Tibial artery (tissue), 4 donors: Measurements from ENCODE around the gene ZNF383.
A peak's percentile ranks its signal among the peaks of the same experiment; 100 is the strongest.
"Not testable (repeated sequence)": the region's sequence is repeated elsewhere in the genome, so short reads cannot be mapped to it uniquely, and the experiment has no call there.

Experiments used
- DNase-seq, 2 donors: peaks; one replicate each; pipeline ENCODE4 v3.0.0-alpha.2; 2019
- H3K27ac ChIP-seq, 2 donors: fragments of 200-600 bp; sonication (generic) in 1 of 2; 1 replicate in 1 of 2; 2 replicates in 1 of 2; pipeline ENCODE4 v1.5.1; 2018 to 2019; ENCODE audit warnings: mild to moderate bottlenecking in 1 of 2
- H3K27me3 ChIP-seq, 2 donors: fragments of 200-600 bp; sonication (generic) in 1 of 2; one replicate each; pipeline versions ENCODE4 v1.5.1 to v1.6.0; 2016 to 2019
- H3K36me3 ChIP-seq, 3 donors: fragments of 200-600 bp; sonication (generic) in 2 of 3; one replicate each; pipeline ENCODE4 v1.5.1; 2016 to 2019; ENCODE audit warnings: mild to moderate bottlenecking in 2 of 3
- H3K4me1 ChIP-seq, 4 donors: fragments of 200-600 bp; sonication (generic) in 2 of 4; 1 replicate in 3 of 4; 2 replicates in 1 of 4; pipeline ENCODE4 v1.5.1; 2016 to 2019
- H3K4me3 ChIP-seq, 2 donors: fragments of 200-600 bp; sonication (generic) in 1 of 2; 1 replicate in 1 of 2; 2 replicates in 1 of 2; pipeline ENCODE4 v1.5.1; 2018 to 2019; ENCODE audit warnings: mild to moderate bottlenecking in 2 of 2
- H3K9me3 ChIP-seq, 3 donors: fragments of 200-600 bp; sonication (generic) in 1 of 3; one replicate each; pipeline ENCODE4 v1.5.1; 2016 to 2019
- CTCF ChIP-seq, 2 experiments: fragments of 200-600 bp in 1 of 2; fragments of 450-650 bp in 1 of 2; IDR thresholded peaks; one replicate each; pipeline ENCODE4 v1.5.1; 2017 to 2019; ENCODE audit warnings: antibody characterized with exemption in 2 of 2, mild to moderate bottlenecking in 1 of 2, moderate library complexity in 1 of 2
- intact Hi-C: fragments of 100-400 bp; cut with DNase I; formaldehyde crosslinking; loops from one replicate; pipeline ENCODE4 v1.15.0; 2023; ENCODE audit warnings: low total_unique reads

Gene ZNF383

GRCh38 chr19:37217775-37218591 is at the start of gene ZNF383:
Gene ZNF383 (plus strand): TSS chr19:37218214. CDS start chr19:37230454, 12,240 bp downstream.
- Histone ChIP-seq H3K36me3 (peaks cover 13 to 22% (median 14%) of the 10 kb centered on the region in 3 donors), H3K27ac (peak within 1 kb of the TSS; percentile 78 to 87), H3K4me3 (peak within 1 kb of the TSS; percentile 77 to 79), H3K4me1 (peaks cover 0 to 25% (median 10%) of the 10 kb centered on the region in 4 donors), H3K27me3 (no peaks in the 10 kb centered on the region), H3K9me3 (peaks cover 0 to 8% (median 0%) of the 10 kb centered on the region in 3 donors)
- TF ChIP-seq CTCF (IDR thresholded peaks at IDR 0.05): no peak
- peak; percentile 89 to 91 for DNase-seq
- intact Hi-C loops: loop anchor here (5.0 kb wide), 1 partner anchor 46 kb away; the partner anchor contains the start of gene ZNF585A

GRCh38 chr19:37172368-37173366 is 45.3 kb upstream of the ZNF383 start, which contains the start of gene ZNF585A:
Gene ZNF585A (minus strand): TSS chr19:37172695. CDS start chr19:37169910, 2,785 bp downstream.
- intact Hi-C loops: loop anchor here (5.0 kb wide), 1 partner anchor 45 kb away; the partner anchor contains the start of gene ZNF383
- Histone ChIP-seq H3K4me3 (peak within 1 kb of the TSS; percentile 58 to 70), H3K4me1 (peaks cover 0 to 8% (median 0%) of the 10 kb centered on the region in 4 donors), H3K27me3 (no peaks in the 10 kb centered on the region), H3K9me3 (peaks cover 0 to 25% (median 6%) of the 10 kb centered on the region in 3 donors), H3K36me3 (peaks cover 21 to 30% (median 24%) of the 10 kb centered on the region in 3 donors), H3K27ac (peak within 1 kb of the TSS; percentile 74 to 75)
- no peak for TF ChIP-seq CTCF (IDR thresholded peaks at IDR 0.05)
- DNase-seq: peak; percentile 95

GRCh38 chr19:37186071-37186470 is 31.9 kb upstream of the ZNF383 start:
- H3K4me3 ChIP-seq, DNase-seq, H3K4me1 ChIP-seq, intact Hi-C loops, H3K27me3 ChIP-seq, H3K27ac ChIP-seq: not testable (repeated sequence)
- peaks cover 74 to 93% (median 80%) of the 10 kb centered on the region in 3 donors for H3K36me3 ChIP-seq
- H3K9me3 ChIP-seq: peaks cover 10 to 98% (median 78%) of the 10 kb centered on the region in 3 donors

GRCh38 chr19:37195248-37195647 is 22.8 kb upstream of the ZNF383 start:
- H3K4me3 ChIP-seq, intact Hi-C loops, H3K4me1 ChIP-seq, H3K27ac ChIP-seq, DNase-seq, H3K27me3 ChIP-seq: not testable (repeated sequence)
- peaks cover 98 to 99% (median 98%) of the 10 kb centered on the region in 3 donors for H3K36me3 ChIP-seq
- peaks cover 3 to 77% (median 41%) of the 10 kb centered on the region in 3 donors for H3K9me3 ChIP-seq

GRCh38 chr19:37197115-37197514 is 20.9 kb upstream of the ZNF383 start:
- H3K9me3 ChIP-seq: peaks cover 3 to 58% (median 44%) of the 10 kb centered on the region in 3 donors
- H3K4me1 ChIP-seq, H3K27ac ChIP-seq, H3K27me3 ChIP-seq, intact Hi-C loops, DNase-seq, H3K4me3 ChIP-seq: not testable (repeated sequence)
- peaks cover 95 to 99% (median 98%) of the 10 kb centered on the region in 3 donors for H3K36me3 ChIP-seq

GRCh38 chr19:37197768-37198167 is 20.2 kb upstream of the ZNF383 start:
- Histone ChIP-seq H3K36me3 (peaks cover 92 to 99% (median 98%) of the 10 kb centered on the region in 3 donors), H3K27ac (no peak overlapping the region), H3K4me1 (no peaks in the 10 kb centered on the region), H3K27me3 (no peaks in the 10 kb centered on the region), H3K9me3 (peaks cover 3 to 52% (median 39%) of the 10 kb centered on the region in 3 donors), H3K4me3 (no peak overlapping the region)
- no peak for DNase-seq
- intact Hi-C loops: no loop called here
- TF ChIP-seq CTCF (IDR thresholded peaks at IDR 0.05): no peak
